Hepatocyte (in vitro differentiated cells): ENCODE results near the gene DGCR8.

Experiments used
- EZH2 ChIP-seq: fragments of 200-600 bp; sonication (generic); IDR thresholded peaks from 2 replicates; pipeline ENCODE4 v1.6.1; 2016; ENCODE audit warnings: antibody characterized with exemption, mild to moderate bottlenecking, borderline replicate concordance
- EZH2phosphoT487 ChIP-seq: fragments of 200-600 bp; sonication (generic); IDR thresholded peaks from one replicate; pipeline ENCODE4 v1.6.1; 2018; ENCODE audit warnings: antibody characterized with exemption, mild to moderate bottlenecking, low read depth, moderate library complexity; ENCODE audit not compliant: unreplicated experiment, severe bottlenecking
- TF ChIP-seq, protein P1 (sequence below): fragments of 200-600 bp; sonication (generic); IDR thresholded peaks from 2 replicates; pipeline ENCODE4 v1.5.1; 2016; ENCODE audit warnings: antibody characterized with exemption, mild to moderate bottlenecking; ENCODE audit not compliant: poor library complexity

DNA sequence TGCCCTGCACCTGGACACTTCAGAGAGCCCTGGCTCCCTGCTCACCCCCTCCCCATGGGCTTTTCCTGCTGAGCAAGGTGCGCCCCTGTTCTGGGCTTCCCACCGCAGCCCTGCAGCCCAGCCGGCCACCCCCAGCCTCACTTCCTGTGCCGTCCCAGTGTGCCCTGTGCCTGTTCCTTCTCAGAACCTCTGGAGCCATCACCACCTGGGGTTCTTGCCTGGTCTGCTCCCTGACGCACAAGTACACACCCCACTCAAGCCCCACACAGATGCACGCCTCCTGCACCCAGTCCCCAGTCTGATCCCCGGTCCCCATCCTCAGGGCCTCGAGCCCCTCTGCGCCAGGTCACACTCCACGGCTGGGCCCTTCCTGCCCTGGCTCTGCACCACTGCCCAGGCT lies 23.9 kb upstream of the DGCR8 start:
- TF ChIP-seq EZH2phosphoT487 = no peak
- TF ChIP-seq EZH2 = no peak
- TF ChIP-seq, protein P1, sequence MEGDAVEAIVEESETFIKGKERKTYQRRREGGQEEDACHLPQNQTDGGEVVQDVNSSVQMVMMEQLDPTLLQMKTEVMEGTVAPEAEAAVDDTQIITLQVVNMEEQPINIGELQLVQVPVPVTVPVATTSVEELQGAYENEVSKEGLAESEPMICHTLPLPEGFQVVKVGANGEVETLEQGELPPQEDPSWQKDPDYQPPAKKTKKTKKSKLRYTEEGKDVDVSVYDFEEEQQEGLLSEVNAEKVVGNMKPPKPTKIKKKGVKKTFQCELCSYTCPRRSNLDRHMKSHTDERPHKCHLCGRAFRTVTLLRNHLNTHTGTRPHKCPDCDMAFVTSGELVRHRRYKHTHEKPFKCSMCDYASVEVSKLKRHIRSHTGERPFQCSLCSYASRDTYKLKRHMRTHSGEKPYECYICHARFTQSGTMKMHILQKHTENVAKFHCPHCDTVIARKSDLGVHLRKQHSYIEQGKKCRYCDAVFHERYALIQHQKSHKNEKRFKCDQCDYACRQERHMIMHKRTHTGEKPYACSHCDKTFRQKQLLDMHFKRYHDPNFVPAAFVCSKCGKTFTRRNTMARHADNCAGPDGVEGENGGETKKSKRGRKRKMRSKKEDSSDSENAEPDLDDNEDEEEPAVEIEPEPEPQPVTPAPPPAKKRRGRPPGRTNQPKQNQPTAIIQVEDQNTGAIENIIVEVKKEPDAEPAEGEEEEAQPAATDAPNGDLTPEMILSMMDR = no peak
